Posterior cingulate gyrus (tissue), 11 donors: Measurements from ENCODE around the gene TACR2.

Source experiments
- DNase-seq, 10 donors: peaks; one replicate each; pipeline versions ENCODE4 v3.0.0 to v3.0.0-alpha.2; 2020 to 2021; ENCODE audit warnings: mixed read lengths in 3 of 10
- intact Hi-C: fragments of 100-400 bp; cut with DNase I; formaldehyde crosslinking; loops from one replicate; pipeline ENCODE4 v1.15.1; 2023

The TACR2 gene

GRCh38 chr10:69382382-69383117 lies 34.2 kb downstream of the TACR2 start:
- intact Hi-C loops = no loop called here
- DNase-seq = peak in 2 of 10 donors; percentile 81 to 86

GRCh38 chr10:69379800-69380199 lies 36.9 kb downstream of the TACR2 start:
- intact Hi-C loops = loop anchor here (5.0 kb wide), 1 partner anchor 52 kb away; no protein-coding TSS in a partner anchor
- DNase-seq = peak in 1 of 10 donors; percentile 68

GRCh38 chr10:69377933-69378332 lies 38.8 kb downstream of the TACR2 start:
- DNase-seq = no peak
- intact Hi-C loops = loop anchor here (5.0 kb wide), 1 partner anchor 51 kb away; no protein-coding TSS in a partner anchor

GRCh38 chr10:69377191-69377590 lies 39.5 kb downstream of the TACR2 start:
- DNase-seq = no peak
- intact Hi-C loops = loop anchor here (5.0 kb wide), 1 partner anchor 50 kb away; no protein-coding TSS in a partner anchor

- peak in 1 of 10 donors; percentile 70 for DNase-seq
- intact Hi-C loops = loop anchor here (5.0 kb wide), 1 partner anchor 49 kb away; no protein-coding TSS in a partner anchor
Measured at GRCh38 chr10:69376662-69377061, 40.1 kb downstream of the TACR2 start.

GRCh38 chr10:69375307-69376151 lies 41.2 kb downstream of the TACR2 start:
- DNase-seq = peak in 9 of 10 donors; percentile 26 to 96 (median 80)
- intact Hi-C loops = loop anchor here (5.0 kb wide), 1 partner anchor 48 kb away; no protein-coding TSS in a partner anchor

GRCh38 chr10:69374931-69375306 lies 41.8 kb downstream of the TACR2 start:
- intact Hi-C loops = loop anchor here (5.0 kb wide), 1 partner anchor 48 kb away; no protein-coding TSS in a partner anchor
- no peak for DNase-seq

- peak in 2 of 10 donors; percentile 63 to 85 for DNase-seq
- intact Hi-C loops = no loop called here
Measured at GRCh38 chr10:69374242-69374641, 42.5 kb downstream of the TACR2 start.

- intact Hi-C loops = no loop called here
- DNase-seq = no peak
Measured at GRCh38 chr10:69372126-69372980, 44.4 kb downstream of the TACR2 start.

- intact Hi-C loops = no loop called here
- no peak for DNase-seq
Measured at GRCh38 chr10:69367469-69367868, 49.2 kb downstream of the TACR2 start.

- intact Hi-C loops = no loop called here
- DNase-seq = no peak
Measured at GRCh38 chr10:69366738-69367137, 50.0 kb downstream of the TACR2 start.

GRCh38 chr10:69364232-69364940 lies 52.3 kb downstream of the TACR2 start:
- intact Hi-C loops = no loop called here
- DNase-seq = no peak

GRCh38 chr10:69363666-69364065 lies 53.1 kb downstream of the TACR2 start:
- intact Hi-C loops = no loop called here
- no peak for DNase-seq

- intact Hi-C loops = no loop called here
- DNase-seq = peak in 2 of 10 donors; percentile 77 to 78
Measured at GRCh38 chr10:69362471-69362954, 54.2 kb downstream of the TACR2 start.

- peak in 3 of 10 donors; percentile 13 to 84 (median 23) for DNase-seq
- intact Hi-C loops = no loop called here
Measured at GRCh38 chr10:69361303-69361614, 55.5 kb downstream of the TACR2 start.

- peak in 7 of 10 donors; percentile 39 to 92 (median 63) for DNase-seq
Measured at GRCh38 chr10:69360485-69361302, 56.0 kb downstream of the TACR2 start.

GRCh38 chr10:69359594-69359993 lies 57.1 kb downstream of the TACR2 start:
- no peak for DNase-seq
- intact Hi-C loops = no loop called here

More at GRCh38 chr10:69360485-69361302, 56.0 kb downstream of the TACR2 start:
- intact Hi-C loops = no loop called here

GRCh38 chr10:69359148-69359547 lies 57.6 kb downstream of the TACR2 start:
- DNase-seq = no peak
- intact Hi-C loops = no loop called here
